Tibial nerve (tissue), 3 donors: ENCODE measurements around the gene CFAP46.

Experiments
- POLR2A ChIP-seq, 2 donors: fragments of 450-650 bp; IDR thresholded peaks; one replicate each; pipeline ENCODE4 v1.6.1; 2017; ENCODE audit warnings: antibody characterized with exemption in 2 of 2, mild to moderate bottlenecking in 2 of 2, moderate library complexity in 2 of 2
- TF ChIP-seq, protein P1 (sequence below), 5 experiments: fragments of 200-600 bp in 3 of 5; fragments of 450-650 bp in 2 of 5; sonication (generic) in 3 of 5; IDR thresholded peaks; one replicate each; pipeline ENCODE4 v1.5.1; 2016 to 2019; ENCODE audit warnings: antibody characterized with exemption in 5 of 5, mild to moderate bottlenecking in 3 of 5, moderate library complexity in 2 of 5

DNA sequence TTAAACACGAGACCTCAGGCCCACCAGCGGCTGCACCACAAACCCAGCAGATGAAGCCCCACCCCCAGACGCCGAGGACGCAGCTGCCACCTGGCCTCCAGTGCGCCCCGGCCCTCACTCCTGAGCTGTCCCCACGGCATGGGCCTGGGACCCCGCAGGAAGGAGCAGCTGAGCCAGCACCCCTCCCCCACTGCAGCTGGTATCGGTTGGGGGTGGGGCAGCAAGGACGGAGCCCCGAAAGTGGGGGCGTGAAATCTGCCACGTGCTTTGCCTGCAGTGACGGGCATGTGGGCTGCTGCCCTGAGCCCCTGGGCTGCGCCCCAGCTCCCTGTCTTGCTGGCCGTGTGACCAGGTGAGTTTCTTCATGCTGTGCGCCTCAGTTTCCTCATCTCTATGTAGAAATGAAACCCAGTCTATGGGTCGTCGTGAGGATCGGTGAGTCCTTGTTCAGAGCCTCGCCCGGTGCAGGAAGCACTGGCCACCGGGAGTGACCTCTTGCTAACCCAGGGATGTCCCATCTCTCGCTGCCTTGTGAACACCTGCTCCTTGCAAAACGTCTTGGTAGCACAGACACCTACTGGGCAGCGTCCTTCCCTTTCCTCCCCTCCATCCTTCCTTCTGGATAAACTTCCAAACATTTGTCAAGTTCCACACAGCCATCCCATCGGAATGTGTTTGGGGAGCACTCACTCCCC is 32.0 kb downstream of the CFAP46 start:
- TF ChIP-seq, protein P1, sequence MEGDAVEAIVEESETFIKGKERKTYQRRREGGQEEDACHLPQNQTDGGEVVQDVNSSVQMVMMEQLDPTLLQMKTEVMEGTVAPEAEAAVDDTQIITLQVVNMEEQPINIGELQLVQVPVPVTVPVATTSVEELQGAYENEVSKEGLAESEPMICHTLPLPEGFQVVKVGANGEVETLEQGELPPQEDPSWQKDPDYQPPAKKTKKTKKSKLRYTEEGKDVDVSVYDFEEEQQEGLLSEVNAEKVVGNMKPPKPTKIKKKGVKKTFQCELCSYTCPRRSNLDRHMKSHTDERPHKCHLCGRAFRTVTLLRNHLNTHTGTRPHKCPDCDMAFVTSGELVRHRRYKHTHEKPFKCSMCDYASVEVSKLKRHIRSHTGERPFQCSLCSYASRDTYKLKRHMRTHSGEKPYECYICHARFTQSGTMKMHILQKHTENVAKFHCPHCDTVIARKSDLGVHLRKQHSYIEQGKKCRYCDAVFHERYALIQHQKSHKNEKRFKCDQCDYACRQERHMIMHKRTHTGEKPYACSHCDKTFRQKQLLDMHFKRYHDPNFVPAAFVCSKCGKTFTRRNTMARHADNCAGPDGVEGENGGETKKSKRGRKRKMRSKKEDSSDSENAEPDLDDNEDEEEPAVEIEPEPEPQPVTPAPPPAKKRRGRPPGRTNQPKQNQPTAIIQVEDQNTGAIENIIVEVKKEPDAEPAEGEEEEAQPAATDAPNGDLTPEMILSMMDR (IDR thresholded peaks at IDR 0.05): no peak
- TF ChIP-seq POLR2A (IDR thresholded peaks at IDR 0.05): no peak
